SK-N-SH (cell line): ENCODE measurements around the gene TAF1A.
A peak's percentile ranks its signal among the peaks of the same experiment; 100 is the strongest.

Source experiments
- CTCF ChIP-seq: fragments of 200-600 bp; sonication (generic); IDR thresholded peaks from 2 replicates; pipeline ENCODE4 v1.6.1; 2017; ENCODE audit warnings: antibody characterized with exemption, mild to moderate bottlenecking, moderate library complexity
- RAD21 ChIP-seq: IDR thresholded peaks from 2 replicates; pipeline ENCODE4 v1.6.1; 2012; ENCODE audit warnings: mild to moderate bottlenecking, low read length

GRCh38 chr1:222634180-222635013 lies 44.7 kb upstream of the TAF1A start:
- TF ChIP-seq CTCF, result peak; percentile 93
- TF ChIP-seq RAD21, result peak; percentile 83
